ENCODE data around the gene BEND2. TPM values are rescaled to one million over a fixed set of nuclear protein-coding genes. Genes with fewer than 3 reads are reported as not detected.
"Not testable (repeated sequence)": the region's sequence is repeated elsewhere in the genome, so short reads cannot be mapped to it uniquely, and the experiment has no call there.

The BEND2 gene
- not detected for total RNA-seq

DNA sequence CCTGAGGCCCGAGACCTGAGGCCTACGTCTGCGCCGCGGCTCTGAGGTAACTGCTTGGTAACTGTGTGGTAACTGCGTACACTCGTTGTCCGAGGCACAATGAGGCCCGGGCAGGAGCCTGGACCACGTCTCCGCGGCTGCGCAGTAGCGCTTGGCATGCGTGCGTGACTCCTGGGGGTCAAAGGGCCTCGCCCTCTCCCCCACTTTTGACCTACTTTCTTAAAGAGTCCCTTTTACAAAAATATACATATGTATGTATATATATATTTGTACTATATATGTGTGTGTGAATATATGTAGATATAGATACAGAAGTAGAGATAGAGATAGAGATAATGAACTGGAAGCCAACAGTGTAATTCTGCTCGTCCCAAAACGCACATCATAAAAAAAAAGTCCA lies at the start of gene BEND2:
TSS of gene BEND2 (minus strand) at position 101 of the 400 bp plus-strand sequence. CDS start 136 bp downstream, outside the sequence.
- no peak for DNase-seq

DNA sequence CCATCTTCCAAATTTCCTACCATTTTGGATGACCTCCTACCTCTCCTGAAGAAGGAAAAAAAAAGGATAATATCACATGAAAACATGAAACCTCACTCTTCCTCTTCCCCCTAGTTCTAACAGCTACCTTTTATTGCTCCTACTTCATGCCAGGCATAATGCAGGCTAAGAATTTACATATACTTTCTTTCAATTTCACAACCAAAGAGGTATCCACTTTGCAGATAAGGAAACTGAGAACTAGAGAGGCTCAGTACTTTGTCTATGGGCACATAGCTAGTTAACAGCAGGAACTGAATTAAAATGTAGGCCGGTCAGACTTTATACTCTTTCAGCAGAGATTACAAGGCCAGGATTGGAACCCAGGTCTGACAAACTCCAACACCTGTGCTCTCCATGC lies 34.4 kb upstream of the BEND2 start:
- no peak for DNase-seq

GRCh38 chrX:18252644-18253359 lies 32.1 kb upstream of the BEND2 start:
- DNase-seq, result peak; percentile 4

- not testable (repeated sequence) for DNase-seq
Observed at GRCh38 chrX:18229646-18230045, 9.0 kb upstream of the BEND2 start.

GRCh38 chrX:18228069-18228468 lies 7.4 kb upstream of the BEND2 start:
- no peak for DNase-seq

- DNase-seq, result no peak
Observed at GRCh38 chrX:18227458-18227857, 6.8 kb upstream of the BEND2 start.

GRCh38 chrX:18210470-18210869 lies 10.2 kb downstream of the BEND2 start:
- DNase-seq, result peak; percentile 41

DNA sequence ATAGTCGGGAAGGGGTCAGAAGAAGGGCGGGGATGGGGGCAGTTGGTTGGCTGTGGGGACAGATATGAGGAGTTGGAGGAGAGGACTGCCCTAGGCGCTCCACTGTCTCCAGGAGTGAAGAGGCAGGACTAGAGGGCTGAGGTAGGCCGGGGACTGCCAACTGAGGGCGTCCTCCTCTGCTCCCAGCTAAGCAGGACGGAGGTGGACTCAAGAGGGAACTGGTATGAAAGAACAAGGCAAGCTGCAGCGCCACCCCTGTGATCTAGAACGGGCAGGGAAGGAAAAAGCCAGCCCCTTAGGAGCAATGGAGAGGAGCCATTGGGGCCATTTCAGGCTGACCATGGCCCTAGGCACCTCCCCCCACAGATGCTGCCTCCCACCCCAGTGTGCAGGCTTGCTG lies 14.0 kb downstream of the BEND2 start:
- no peak for DNase-seq

DNA sequence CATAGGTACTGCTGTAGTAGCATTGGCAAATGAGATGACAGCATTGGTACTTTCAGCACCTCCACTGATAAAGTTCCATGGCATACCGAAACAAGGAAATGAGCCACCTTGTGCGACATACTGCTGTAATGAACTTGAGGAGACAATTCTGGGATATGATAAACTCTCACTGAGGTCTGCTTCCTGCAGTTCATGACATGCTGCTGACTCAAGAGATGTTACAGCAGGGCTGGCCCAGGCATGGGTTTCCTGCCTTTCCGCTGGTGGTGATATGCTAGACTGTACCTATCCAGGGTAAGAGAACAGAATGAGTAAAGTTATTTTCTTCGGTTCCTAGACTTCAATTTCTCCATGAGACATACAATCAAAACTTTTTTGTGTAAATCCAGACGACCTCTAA lies 17.1 kb downstream of the BEND2 start:
- DNase-seq, result no peak

GRCh38 chrX:18194688-18195087 lies 26.0 kb downstream of the BEND2 start:
- DNase-seq, result no peak

DNA sequence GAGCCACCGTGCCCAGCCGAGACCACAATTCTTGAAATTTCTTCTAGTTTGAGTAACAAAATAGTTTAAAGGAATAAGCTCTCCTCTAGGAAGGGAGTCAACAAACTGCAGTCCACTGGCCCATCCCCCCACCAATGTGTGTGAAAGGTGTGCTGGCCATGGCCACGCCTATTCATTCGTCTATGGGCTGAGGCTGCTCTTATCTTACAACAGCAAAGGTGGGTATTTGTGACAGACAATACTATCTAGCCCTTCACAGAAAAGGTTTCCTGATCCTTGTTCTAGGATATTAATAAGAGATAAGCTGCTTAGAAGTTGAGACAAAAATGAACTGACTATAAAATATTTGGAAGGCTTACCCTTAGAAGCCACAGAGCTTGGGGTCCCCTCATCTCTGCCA lies 41.2 kb downstream of the BEND2 start:
- DNase-seq, result no peak

DNA sequence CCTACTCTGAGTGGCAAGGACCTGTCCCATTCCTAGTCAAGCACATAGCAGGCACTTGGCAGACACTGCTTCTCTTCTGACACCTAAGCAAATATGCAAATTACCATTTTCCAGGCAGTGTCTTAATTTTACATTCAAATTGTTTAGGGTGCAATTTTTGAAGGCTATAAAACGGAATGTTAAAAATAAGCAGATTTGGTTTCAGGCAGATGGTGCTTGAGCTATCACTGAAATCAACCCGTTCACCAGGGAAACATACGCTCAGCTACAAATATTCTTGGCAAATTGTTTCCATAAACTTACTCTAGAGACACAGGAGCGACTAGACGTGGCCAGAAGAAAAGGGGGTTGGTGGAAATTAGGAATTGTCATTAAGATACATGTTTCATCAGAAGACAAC lies 45.7 kb downstream of the BEND2 start:
- no peak for DNase-seq

DNA sequence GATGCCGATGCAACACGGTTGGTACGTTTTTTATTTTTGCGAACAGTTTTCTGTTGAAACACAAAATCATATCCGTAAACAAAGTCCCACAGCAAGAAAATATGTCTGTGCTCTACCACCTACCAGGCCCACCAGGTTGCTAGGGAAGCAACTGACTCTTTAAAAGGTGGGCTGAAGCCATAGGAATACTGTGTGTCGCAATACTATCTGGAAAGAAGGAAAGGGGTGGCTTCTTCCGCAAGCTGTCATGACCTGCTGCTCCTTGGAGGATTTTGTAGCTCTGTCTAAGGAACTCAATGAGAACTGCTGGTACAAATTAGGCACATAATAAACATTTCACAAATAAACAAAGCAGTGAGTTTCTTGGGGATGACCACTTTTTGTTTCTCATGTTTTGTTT lies 46.5 kb downstream of the BEND2 start:
- no peak for DNase-seq

- DNase-seq, result no peak
Observed at GRCh38 chrX:18173494-18174180, 47.0 kb downstream of the BEND2 start.

GRCh38 chrX:18172970-18173369 lies 47.7 kb downstream of the BEND2 start:
- DNase-seq, result no peak

GRCh38 chrX:18170910-18171309 lies 49.8 kb downstream of the BEND2 start:
- DNase-seq, result no peak

- DNase-seq, result no peak
Observed at GRCh38 chrX:18166068-18166467, 54.6 kb downstream of the BEND2 start.

- peak; percentile 0 for DNase-seq
Observed at GRCh38 chrX:18160369-18160768, 60.3 kb downstream of the BEND2 start.

DNA sequence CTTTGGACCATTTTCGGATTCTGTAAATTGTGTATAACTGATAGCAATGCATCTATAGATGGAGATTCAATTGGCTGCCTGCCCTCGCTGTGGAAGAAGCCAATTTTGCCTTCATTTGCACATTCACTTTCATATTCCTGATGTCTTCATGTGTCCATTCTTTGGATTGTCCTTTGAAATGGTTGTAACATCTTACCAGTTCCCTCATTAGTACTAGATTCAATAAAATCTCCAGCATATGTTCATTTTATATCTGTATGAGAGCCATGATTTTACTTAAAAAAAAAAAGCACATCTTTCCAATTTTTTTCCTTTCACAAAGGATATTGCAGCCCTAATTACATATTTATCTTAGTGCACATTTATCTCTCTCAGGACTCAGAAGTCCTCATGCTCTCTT lies 61.7 kb downstream of the BEND2 start:
- no peak for DNase-seq

- peak; percentile 6 for DNase-seq
Observed at GRCh38 chrX:18151649-18152048, 69.0 kb downstream of the BEND2 start.

DNA sequence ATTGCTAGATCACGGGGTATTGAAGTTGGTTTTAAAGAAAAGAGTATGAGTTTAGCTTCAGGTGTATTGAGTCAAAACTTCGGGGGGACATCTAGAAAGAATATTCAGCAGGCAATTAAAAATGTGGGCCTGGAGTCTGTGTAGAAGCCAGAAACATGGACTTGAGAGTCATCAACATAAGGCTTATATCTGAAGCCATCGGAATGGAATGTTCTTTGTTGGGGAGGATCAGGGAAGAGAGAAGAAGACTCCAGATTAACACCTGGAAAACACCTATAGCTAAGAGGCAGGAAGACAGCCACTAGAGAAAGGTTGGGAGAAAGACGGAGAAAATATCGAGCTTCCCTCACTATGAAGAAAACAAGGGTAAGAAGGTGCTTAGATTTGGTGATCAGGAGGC lies 69.5 kb downstream of the BEND2 start:
- DNase-seq, result no peak

DNA sequence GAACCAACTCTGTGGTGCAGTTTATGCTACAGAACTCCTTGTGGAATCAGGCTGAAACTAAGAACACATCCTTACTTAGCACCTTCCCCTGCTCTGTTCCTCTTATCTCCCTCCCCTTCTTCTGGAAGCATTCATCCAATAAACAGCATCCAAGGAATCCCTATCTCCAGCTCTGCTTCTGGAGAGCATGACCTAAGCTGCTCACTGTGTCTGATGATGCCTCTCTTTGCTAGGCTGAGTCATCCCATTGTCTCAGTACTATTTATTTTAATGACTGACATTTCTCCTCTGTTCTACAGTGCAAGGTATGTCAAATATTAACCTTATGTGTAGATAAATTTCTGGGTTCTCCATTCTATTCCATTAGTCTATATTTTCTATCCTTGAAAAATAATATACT lies 71.2 kb downstream of the BEND2 start:
- no peak for DNase-seq

DNA sequence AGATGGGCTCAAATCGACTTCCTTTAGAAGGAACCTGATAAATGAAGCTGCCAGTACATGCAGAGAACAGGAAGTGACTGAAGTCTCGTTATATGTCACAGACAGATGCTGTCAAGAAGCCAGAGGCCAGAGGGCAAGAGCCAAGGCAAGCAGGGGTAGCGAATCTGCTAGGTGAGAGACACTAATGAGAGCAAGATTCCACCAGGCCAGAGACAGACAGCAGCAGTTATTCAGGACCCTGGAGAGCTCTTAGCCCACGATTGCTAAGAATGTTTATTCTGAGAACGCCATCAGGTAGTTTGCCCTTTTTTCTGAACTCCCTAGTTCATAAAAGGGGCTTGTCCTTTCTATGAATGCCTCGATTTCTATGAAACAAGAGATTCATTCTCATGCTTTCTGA lies 73.7 kb downstream of the BEND2 start:
- DNase-seq, result peak; percentile 40

DNA sequence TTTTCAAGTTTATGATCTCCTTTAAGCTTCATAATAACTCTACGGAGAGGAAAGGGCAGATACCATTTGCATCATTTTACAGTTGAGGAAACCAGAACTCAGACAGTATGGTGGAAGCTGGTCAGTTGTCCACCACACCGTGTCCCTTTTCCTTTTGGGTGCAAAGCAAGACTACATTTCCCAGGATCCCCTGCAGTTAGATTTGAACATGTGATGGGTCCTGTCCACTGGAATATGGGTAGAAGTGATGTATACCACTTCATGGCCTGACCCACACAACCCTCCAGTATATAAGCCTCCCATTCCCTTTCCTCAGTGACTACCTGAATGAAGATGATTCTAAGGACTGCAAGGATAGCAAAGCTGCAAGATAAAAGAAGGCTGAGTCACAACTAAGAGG lies 74.7 kb downstream of the BEND2 start:
- no peak for DNase-seq
